H1 (cell line): ENCODE data around the gene POLDIP3. TPM values are rescaled to one million over a fixed set of nuclear protein-coding genes. Genes with fewer than 3 reads are reported as not detected.

Source experiments
- CTCF ChIA-PET: fragments of 300-600 bp; sonication (Branson Sonifier 250); formaldehyde crosslinking; loops from one replicate; lab custom pipeline; 2021; ENCODE audit not compliant: partially characterized antibody; lab: Charles Lee
- POLR2A ChIA-PET: fragments of 300-600 bp; sonication (Branson Sonifier 250); formaldehyde crosslinking; loops from one replicate; lab custom pipeline; 2021; ENCODE audit warnings: inconsistent platforms; ENCODE audit not compliant: partially characterized antibody; lab: Charles Lee
- DNase-seq, 2 experiments: peaks; one replicate each; pipeline versions ENCODE4 v3.0.0 to v3.0.0-alpha.2; 2010 to 2022; ENCODE audit warnings: low spot score in 2 of 2, low read depth in 1 of 2, mixed read lengths in 1 of 2
- FAIRE-seq: peaks from 2 replicates; lab custom pipeline; 2011; peaks lifted over from hg19 to GRCh38; lab: Jason Lieb, UNC
- H2AFZ ChIP-seq: 2 replicates; pipeline ENCODE4 v1.8.1; 2012; ENCODE audit warnings: low read length, inconsistent platforms
- H2AK5ac ChIP-seq: 2 replicates; pipeline ENCODE4 v1.6.1; 2013; ENCODE audit warnings: low read depth, low read length
- H2BK120ac ChIP-seq: replicated peaks from 2 replicates; pipeline ENCODE3; 2013; ENCODE audit warnings: low read depth, low read length, inconsistent platforms
- H2BK12ac ChIP-seq: 2 replicates; pipeline ENCODE4 v1.6.1; 2013; ENCODE audit warnings: low read depth, low read length
- H2BK15ac ChIP-seq: 2 replicates; pipeline ENCODE4 v1.6.1; 2013; ENCODE audit warnings: low read length
- H2BK20ac ChIP-seq: 2 replicates; pipeline ENCODE4 v1.6.1; 2013; ENCODE audit warnings: low read length
- H2BK5ac ChIP-seq: 2 replicates; pipeline ENCODE4 v1.6.1; 2013; ENCODE audit warnings: low read depth, low read length
- H3K14ac ChIP-seq: 2 replicates; pipeline ENCODE4 v1.6.1; 2013; ENCODE audit warnings: inconsistent platforms; ENCODE audit not compliant: insufficient read length
- H3K18ac ChIP-seq: 2 replicates; pipeline ENCODE4 v1.6.1; 2013; ENCODE audit warnings: low read length; ENCODE audit errors: extremely low read depth
- H3K23ac ChIP-seq: 2 replicates; pipeline ENCODE4 v1.6.1; 2013; ENCODE audit warnings: inconsistent platforms; ENCODE audit not compliant: insufficient read length
- H3K23me2 ChIP-seq: 2 replicates; pipeline ENCODE4 v1.6.1; 2013; ENCODE audit warnings: low read depth, low read length
- H3K27ac ChIP-seq: 2 replicates; pipeline ENCODE4 v1.6.1; 2011; ENCODE audit warnings: low read depth, low read length, inconsistent platforms
- H3K27me3 ChIP-seq, 4 experiments: replicated peaks in 1 of 4; 1 replicate in 1 of 4; 2 replicates in 3 of 4; pipeline versions ENCODE4 v1.6.1 to v1.8.1; 2011 to 2013; ENCODE audit warnings: low read length in 3 of 4, mild to moderate bottlenecking in 3 of 4, inconsistent platforms in 2 of 4, mixed read lengths in 2 of 4, moderate library complexity in 1 of 4; ENCODE audit not compliant: control insufficient read depth in 3 of 4, insufficient read depth in 3 of 4; ENCODE audit errors: extremely low read depth in 1 of 4
- H3K36me3 ChIP-seq, 4 experiments: 2 replicates each; pipeline versions ENCODE4 v1.6.1 to v1.8.1; 2011 to 2013; ENCODE audit warnings: mild to moderate bottlenecking in 4 of 4, low read length in 3 of 4, moderate library complexity in 2 of 4, control low read depth in 1 of 4, inconsistent platforms in 1 of 4; ENCODE audit not compliant: insufficient read depth in 4 of 4, control insufficient read depth in 2 of 4
- H3K4ac ChIP-seq: replicated peaks from 2 replicates; pipeline ENCODE3; 2013; ENCODE audit warnings: low read length, low read depth, mixed read lengths, inconsistent platforms; ENCODE audit not compliant: insufficient read length
- H3K4me1 ChIP-seq, 4 experiments: replicated peaks in 1 of 4; 1 replicate in 1 of 4; 2 replicates in 3 of 4; pipeline versions ENCODE4 v1.6.1 to v1.8.1; 2011 to 2013; ENCODE audit warnings: low read length in 3 of 4, inconsistent platforms in 2 of 4, mixed read lengths in 1 of 4; ENCODE audit not compliant: insufficient read depth in 4 of 4, control insufficient read depth in 3 of 4
- H3K4me2 ChIP-seq, 2 experiments: 2 replicates each; pipeline versions ENCODE4 v1.6.1 to v1.8.1; 2011 to 2013; ENCODE audit warnings: low read depth in 2 of 2, low read length in 2 of 2, control low read depth in 1 of 2, inconsistent platforms in 1 of 2, mild to moderate bottlenecking in 1 of 2; ENCODE audit not compliant: insufficient read depth in 1 of 2
- H3K4me3 ChIP-seq, 4 experiments: fragments of 200-600, 300-600 bp in 1 of 4; sonication (generic), shearing (Covaris generic), sonication (Bioruptor Twin) in 1 of 4; 2 replicates each; pipeline versions ENCODE4 v1.5.1 to v1.8.1; 2011 to 2016; ENCODE audit warnings: low read length in 4 of 4, low read depth in 3 of 4, control low read depth in 2 of 4, inconsistent platforms in 2 of 4, mild to moderate bottlenecking in 2 of 4, mixed read lengths in 1 of 4, moderate library complexity in 1 of 4; ENCODE audit not compliant: insufficient read depth in 2 of 4; ENCODE audit errors: extremely low read depth in 1 of 4
- H3K56ac ChIP-seq: replicated peaks from 2 replicates; pipeline ENCODE3; 2013; ENCODE audit warnings: low read depth, mild to moderate bottlenecking, mixed read lengths, low read length, inconsistent platforms; ENCODE audit not compliant: insufficient read length
- H3K79me1 ChIP-seq: 2 replicates; pipeline ENCODE4 v1.6.1; 2013; ENCODE audit warnings: low read depth, low read length, control low read depth
- H3K79me2 ChIP-seq, 2 experiments: 2 replicates each; pipeline versions ENCODE4 v1.6.1 to v1.8.1; 2012 to 2013; ENCODE audit warnings: low read length in 2 of 2, mild to moderate bottlenecking in 2 of 2, inconsistent platforms in 1 of 2; ENCODE audit not compliant: insufficient read depth in 2 of 2, control insufficient read depth in 1 of 2
- H3K9ac ChIP-seq, 4 experiments: replicated peaks in 1 of 4; 1 replicate in 1 of 4; 2 replicates in 3 of 4; pipeline versions ENCODE4 v1.6.1 to v1.8.1; 2011 to 2013; ENCODE audit warnings: low read depth in 3 of 4, low read length in 3 of 4, control low read depth in 2 of 4, mild to moderate bottlenecking in 2 of 4, moderate library complexity in 2 of 4, inconsistent platforms in 1 of 4; ENCODE audit errors: extremely low read depth in 1 of 4
- H3K9me3 ChIP-seq, 2 experiments: 2 replicates each; pipeline versions ENCODE4 v1.6.1 to v1.8.1; 2012 to 2013; ENCODE audit warnings: mild to moderate bottlenecking in 2 of 2, moderate library complexity in 2 of 2, control low read depth in 1 of 2, inconsistent platforms in 1 of 2, low read depth in 1 of 2, low read length in 1 of 2, mixed read lengths in 1 of 2; ENCODE audit not compliant: insufficient read depth in 2 of 2
- H4K20me1 ChIP-seq, 2 experiments: replicated peaks in 1 of 2; 2 replicates each; pipeline versions ENCODE3 to v1.8.1; 2011 to 2013; ENCODE audit warnings: inconsistent platforms in 2 of 2, low read length in 2 of 2, mild to moderate bottlenecking in 1 of 2; ENCODE audit not compliant: insufficient read depth in 2 of 2, control insufficient read depth in 1 of 2
- H4K5ac ChIP-seq: 2 replicates; pipeline ENCODE4 v1.6.1; 2013; ENCODE audit warnings: low read length, low read depth, mixed read lengths, inconsistent platforms; ENCODE audit not compliant: insufficient read length
- H4K8ac ChIP-seq: 2 replicates; pipeline ENCODE4 v1.8.0; 2013; ENCODE audit warnings: mild to moderate bottlenecking, moderate library complexity, low read length, inconsistent platforms; ENCODE audit not compliant: insufficient read depth; ENCODE audit errors: extremely low read depth
- H4K91ac ChIP-seq: replicated peaks from 2 replicates; pipeline ENCODE3; 2013; ENCODE audit warnings: low read length, mixed read lengths, inconsistent platforms; ENCODE audit not compliant: insufficient read length
- KDM5A ChIP-seq: fragments of 200-600 bp; IDR thresholded peaks from 2 replicates; pipeline ENCODE4 v1.7.1; 2012; ENCODE audit warnings: mild to moderate bottlenecking, low read length, inconsistent platforms, mixed read lengths
- SIN3A ChIP-seq, 2 experiments: IDR thresholded peaks in 1 of 2; conservative IDR thresholded peaks in 1 of 2; 2 replicates each; pipeline ENCODE4 v1.6.1; 2011 to 2012; ENCODE audit warnings: low read length in 2 of 2, improper control_type of control experiment in 1 of 2, low read depth in 1 of 2, mild to moderate bottlenecking in 1 of 2
- SP4 ChIP-seq: IDR thresholded peaks from 2 replicates; pipeline ENCODE4 v1.6.1; 2012; ENCODE audit warnings: low read length, inconsistent platforms
- TAF1 ChIP-seq: IDR thresholded peaks from 2 replicates; pipeline ENCODE4 v1.6.1; 2011; ENCODE audit warnings: mild to moderate bottlenecking, low read depth, low read length
- WGBS, 2 experiments: shearing (Covaris generic) in 1 of 2; methylation state at CpG; one replicate each; pipeline versions ENCODE4 v1.1.6 to v1.1.7; 2013 to 2015; ENCODE audit warnings: low lambda C conversion rate in 2 of 2, mixed read lengths in 2 of 2, inconsistent platforms in 1 of 2, low coverage in 1 of 2, missing lambda C conversion rate in 1 of 2; ENCODE audit not compliant: insufficient replicate concordance in 2 of 2, insufficient coverage in 1 of 2, insufficient read length in 1 of 2; ENCODE audit errors: extremely low coverage in 1 of 2, missing lambda C conversion rate in 1 of 2; 5-methylcytosine and 5-hydroxymethylcytosine counted together
- polyA plus RNA-seq, 7 experiments: library from polyadenylated mRNA; depleted of rRNA in 3 of 7; stranded (reverse) in 5 of 7; unstranded in 2 of 7; fragments of >200 nt in 5 of 7; fragments of 200-250 nt in 2 of 7; gene quantifications; 1 replicate in 5 of 7; 2 replicates in 1 of 7; 4 replicates in 1 of 7; pipeline versions ENCODE4 v1.2.1 to v1.2.3, GENCODE V29; 2011 to 2013; ENCODE audit warnings: missing spikeins in 2 of 7, mixed read lengths in 2 of 7
- total RNA-seq: library from RNA; stranded (reverse); fragmentation: NEBNext Ultra II Directional; extraction: Animal tissue kit (Norgen Biotek cat#: 25700); gene quantifications from 2 replicates; pipeline ENCODE4 v1.2.1, GENCODE V29; 2021

POLDIP3 gene
- total and polyA plus RNA-seq, 2 of the 8 experiments (the other 6 are each of a cell fraction or from before 2014, with no cell fraction given): 43.5 to 84.6 TPM

DNA sequence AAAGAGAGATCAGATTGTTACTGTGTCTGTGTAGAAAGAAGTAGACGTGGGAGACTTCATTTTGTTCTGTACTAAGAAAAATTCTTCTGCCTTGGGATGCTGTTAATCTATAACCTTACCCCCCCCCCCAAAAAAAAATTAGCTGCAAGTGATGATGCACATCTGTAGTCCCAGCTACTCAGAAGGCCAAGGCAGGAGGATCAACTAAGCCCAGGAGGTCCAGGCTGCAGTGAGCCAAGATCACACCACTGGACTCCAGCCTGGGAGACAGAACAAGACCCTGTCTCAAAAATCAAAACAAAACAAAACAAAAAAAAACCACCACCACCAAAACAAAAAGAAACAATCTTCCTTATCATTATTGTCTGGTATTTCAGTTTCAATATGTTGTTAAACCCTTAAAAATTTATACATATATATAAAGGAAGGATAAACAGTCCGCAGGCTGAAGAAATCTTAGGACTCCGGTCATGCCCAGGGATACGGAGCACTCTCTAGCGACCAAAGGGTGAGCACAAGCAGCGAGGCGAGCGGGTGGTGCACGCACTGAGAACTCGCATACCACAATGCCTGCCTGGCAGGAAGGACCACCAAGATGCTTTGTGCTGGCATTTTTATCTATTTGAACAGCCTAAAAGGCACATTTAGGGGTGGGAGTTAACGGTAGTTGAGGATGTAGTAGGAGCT lies 6.4 kb downstream of the POLDIP3 start:
- H3K4ac ChIP-seq: no peak overlapping the region
- no peak overlapping the region for H4K5ac ChIP-seq
- peaks cover 24% of the 10 kb centered on the region for H3K79me1 ChIP-seq
- no peak overlapping the region for H2BK5ac ChIP-seq
- no peak overlapping the region for H4K91ac ChIP-seq
- DNase-seq (no peak), FAIRE-seq (no peak)
- H2BK15ac ChIP-seq: no peak overlapping the region
- WGBS, 2 experiments: 92% methylated on average over 10 of the region's 11 CpGs; no CpG with 5 or more reads in 1 of the 2 experiments
- H2BK120ac ChIP-seq: no peak overlapping the region
- no peak overlapping the region for H4K8ac ChIP-seq
- no peak overlapping the region for H3K14ac ChIP-seq
- no peak overlapping the region for H3K23ac ChIP-seq
- H3K36me3 ChIP-seq: peaks cover 2 to 15% (median 10%) of the 10 kb centered on the region in 4 experiments; a peak in 6 of 8 replicates
- H3K4me3 ChIP-seq: no peak overlapping the region
- ChIA-PET POLR2A (interaction anchor here (0.7 to 13.9 kb wide), 9 partner anchors 10 to 47 kb away, joined by 3 to 399 read pairs (median 3); no protein-coding TSS in a partner anchor), CTCF (interaction anchor here (0.6 to 3.4 kb wide), 5 partner anchors 12 to 818 kb away, joined by 3 to 19 read pairs (median 4); no protein-coding TSS in a partner anchor)
- H2BK20ac ChIP-seq: no peak overlapping the region
- no peak overlapping the region for H3K27ac ChIP-seq
- H3K56ac ChIP-seq: no peak overlapping the region
- H3K4me2 ChIP-seq: 0 out of 4 replicates have a peak overlapping the region, but pooled peaks of 1 of the 2 experiments have one; percentile 24
- no peaks in the 10 kb centered on the region for H3K27me3 ChIP-seq
- H3K9me3 ChIP-seq: peaks cover 0 to 5% of the 10 kb centered on the region in 2 experiments; a peak in 1 of 4 replicates
- peak overlapping the region; percentile 40; the same call in 1 of the 2 replicates for H2AK5ac ChIP-seq
- H3K9ac ChIP-seq: no peak overlapping the region; a peak in 1 of 7 replicates
- H2AFZ ChIP-seq: no peak overlapping the region
- no peaks in the 10 kb centered on the region for H3K23me2 ChIP-seq
- peaks cover 45 to 91% of the 10 kb centered on the region in 2 experiments for H3K79me2 ChIP-seq
- no peak for TF ChIP-seq SIN3A (conservative IDR thresholded peaks at IDR 0.05 in 1 of 2, IDR thresholded peaks at IDR 0.05 in 1 of 2; ENCODE audit: low read depth in 1 of 2, low read length in 2 of 2)
- TF ChIP-seq KDM5A: no peak
- TF ChIP-seq TAF1: no peak
- TF ChIP-seq SP4: no peak
- peaks cover 19 to 32% of the 10 kb centered on the region in 2 experiments for H4K20me1 ChIP-seq
- no peak overlapping the region for H2BK12ac ChIP-seq
- peaks cover 6 to 8% (median 7%) of the 10 kb centered on the region in 4 experiments for H3K4me1 ChIP-seq
- H3K18ac ChIP-seq: no peak overlapping the region
